AG09309 (cell line): Measurements from ENCODE around the gene LPCAT1.

Experiments used
- DNase-seq: peaks from one replicate; pipeline ENCODE4 v3.0.0-alpha.2; 2010; ENCODE audit warnings: low read depth
- H3K4me3 ChIP-seq: 2 replicates; pipeline ENCODE4 v1.5.1; 2011; ENCODE audit warnings: mild to moderate bottlenecking, low read depth, low read length, moderate library complexity; ENCODE audit not compliant: control insufficient read depth
- CTCF ChIP-seq: IDR thresholded peaks from 2 replicates; pipeline ENCODE4 v1.5.1; 2011; ENCODE audit warnings: mild to moderate bottlenecking, low read depth, low read length, inconsistent platforms; ENCODE audit not compliant: insufficient read depth, control insufficient read depth; ENCODE audit errors: missing control alignments

LPCAT1 gene

GRCh38 chr5:1548702-1549474 is 25.1 kb upstream of the LPCAT1 start:
- no peak for TF ChIP-seq CTCF
- no peak overlapping the region for H3K4me3 ChIP-seq
- DNase-seq = no peak

DNA sequence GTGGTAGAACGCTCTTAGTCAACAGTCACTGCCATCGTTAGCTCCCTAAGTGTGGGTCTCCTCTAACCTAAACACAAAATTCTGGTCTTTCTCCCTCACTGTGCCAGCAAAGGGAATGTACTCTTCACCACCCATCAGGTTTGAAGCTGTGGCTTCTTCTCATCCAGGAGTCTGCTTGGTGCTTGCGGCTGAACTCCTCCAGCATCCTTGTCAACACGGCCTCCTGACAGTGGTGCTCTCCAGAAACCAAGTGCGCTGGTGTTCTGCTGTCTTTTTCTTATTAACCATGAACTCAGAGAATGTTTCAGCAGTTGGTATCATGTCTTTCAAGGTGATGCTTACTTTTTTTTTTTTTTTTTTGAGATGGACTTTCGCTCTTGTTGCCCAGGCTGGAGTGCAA is 23.9 kb upstream of the LPCAT1 start:
- H3K4me3 ChIP-seq = no peak overlapping the region
- no peak for TF ChIP-seq CTCF
- no peak for DNase-seq

GRCh38 chr5:1547236-1547635 is 23.5 kb upstream of the LPCAT1 start:
- no peak for TF ChIP-seq CTCF
- H3K4me3 ChIP-seq = no peak overlapping the region
- DNase-seq = no peak

- no peak overlapping the region for H3K4me3 ChIP-seq
- no peak for DNase-seq
- TF ChIP-seq CTCF = no peak
These were observed 22.8 kb upstream of the LPCAT1 start for GRCh38 chr5:1546556-1546955.

DNA sequence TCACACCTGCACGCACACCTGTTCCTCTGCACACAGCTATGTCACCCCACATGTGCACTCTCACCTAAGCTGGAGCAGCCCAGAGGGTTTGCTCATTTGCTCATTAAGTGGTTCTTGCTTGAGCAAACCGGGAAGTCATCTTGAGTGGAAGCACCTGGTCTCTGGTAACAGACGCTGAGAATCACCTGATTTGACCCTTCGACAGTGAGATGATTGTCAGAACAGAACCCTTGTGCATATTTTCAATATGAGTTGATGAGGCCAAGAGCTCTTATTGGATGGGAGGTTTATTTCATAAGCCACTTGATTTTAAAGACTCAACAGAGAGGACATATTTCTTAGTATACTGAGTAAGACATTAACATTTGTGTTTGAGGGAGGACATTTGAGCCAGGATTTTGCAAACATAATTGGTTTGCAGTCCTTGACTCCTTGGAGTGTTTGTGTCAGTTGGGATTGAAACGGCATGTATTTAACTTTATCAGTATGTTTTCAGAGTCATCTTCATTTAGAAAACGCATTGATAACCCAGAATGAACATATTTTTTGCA is 22.1 kb upstream of the LPCAT1 start:
- no peak for DNase-seq
- no peak overlapping the region for H3K4me3 ChIP-seq
- TF ChIP-seq CTCF = no peak

DNA sequence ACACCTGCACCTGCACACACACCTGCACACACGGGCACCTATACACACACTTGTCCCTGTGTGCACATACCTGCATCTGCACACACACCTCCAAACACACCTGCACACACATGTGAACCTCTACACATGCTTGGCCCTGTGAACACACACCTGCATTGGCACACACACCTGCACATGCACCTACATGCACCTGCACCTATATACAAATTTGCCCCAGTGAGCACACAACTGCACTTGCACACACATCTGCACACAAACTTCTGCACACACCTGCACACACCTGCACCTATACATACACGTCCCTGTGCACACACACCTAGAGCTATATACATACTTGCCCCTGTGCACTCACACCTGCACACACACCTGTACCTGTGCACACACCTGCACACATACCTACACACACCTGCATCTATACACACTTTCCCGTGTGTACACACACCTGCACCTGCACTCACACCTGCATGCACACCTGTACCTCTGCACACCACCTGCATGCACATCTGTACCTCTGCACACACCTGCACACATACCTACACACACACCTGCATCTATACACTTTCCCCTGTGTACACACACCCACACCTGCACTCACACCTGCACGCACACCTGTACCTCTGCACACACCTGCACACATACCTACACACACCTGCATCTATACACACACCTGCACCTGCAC is 21.5 kb upstream of the LPCAT1 start:
- TF ChIP-seq CTCF = no peak
- no peak for DNase-seq
- H3K4me3 ChIP-seq = no peak overlapping the region
